Activated CD8-positive, alpha-beta memory T cell treated with anti-CD3 and anti-CD28 coated beads for 1 hour (primary cell): Measurements from ENCODE around the gene SLC16A12.
"Not testable (repeated sequence)": the region's sequence is repeated elsewhere in the genome, so short reads cannot be mapped to it uniquely, and the experiment has no call there.

Source experiments
- DNase-seq, 2 donors: peaks; one replicate each; pipeline ENCODE4 v3.0.0-alpha.2; 2020; ENCODE audit warnings: low read depth in 1 of 2; ENCODE audit errors: extremely low read depth in 1 of 2

Gene SLC16A12

GRCh38 chr10:89426230-89426868, 109.0 kb downstream of the SLC16A12 start:
- DNase-seq: no peak

DNA sequence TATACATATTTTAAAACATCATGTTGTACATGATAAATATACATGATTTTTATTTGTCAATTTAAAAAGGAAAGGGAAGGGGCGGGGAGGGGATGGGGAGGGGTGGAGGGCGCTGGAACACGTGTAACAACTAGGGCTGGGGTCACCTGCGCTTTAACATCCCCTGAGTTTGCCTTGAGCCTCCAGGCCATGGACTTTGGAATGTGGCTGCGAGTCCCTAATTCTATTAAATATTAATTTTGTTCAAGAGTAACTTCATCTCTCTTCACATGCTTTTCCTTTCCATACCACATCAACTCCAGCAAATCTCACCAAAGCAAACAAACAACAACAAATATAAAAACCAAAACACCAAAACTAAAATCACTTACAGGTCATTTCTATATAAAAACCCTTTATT, 110.4 kb downstream of the SLC16A12 start:
- DNase-seq: no peak

- DNase-seq: no peak
Observed at GRCh38 chr10:89421018-89421476, 114.3 kb downstream of the SLC16A12 start.

- DNase-seq: no peak
Observed at GRCh38 chr10:89419548-89419947, 115.8 kb downstream of the SLC16A12 start.

DNA sequence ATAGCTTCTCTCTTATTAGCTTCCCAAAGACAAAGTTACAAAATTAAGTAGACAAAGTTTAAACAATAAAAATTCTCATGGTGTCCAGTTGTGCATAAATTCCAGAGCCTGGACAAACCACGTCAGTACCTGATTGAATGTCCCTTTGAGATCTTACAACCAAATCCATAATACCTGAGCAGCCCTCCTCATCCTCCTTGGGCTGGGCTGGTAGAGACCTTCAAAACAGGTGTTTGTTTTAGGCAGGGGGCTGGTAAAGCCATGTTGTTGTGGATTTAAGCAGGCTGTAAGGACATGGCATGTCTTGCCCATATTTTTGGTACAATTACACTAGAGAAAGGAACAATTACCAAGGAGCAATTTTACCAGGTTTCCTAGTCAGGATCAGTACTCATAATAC, 118.9 kb downstream of the SLC16A12 start:
- no peak for DNase-seq

DNA sequence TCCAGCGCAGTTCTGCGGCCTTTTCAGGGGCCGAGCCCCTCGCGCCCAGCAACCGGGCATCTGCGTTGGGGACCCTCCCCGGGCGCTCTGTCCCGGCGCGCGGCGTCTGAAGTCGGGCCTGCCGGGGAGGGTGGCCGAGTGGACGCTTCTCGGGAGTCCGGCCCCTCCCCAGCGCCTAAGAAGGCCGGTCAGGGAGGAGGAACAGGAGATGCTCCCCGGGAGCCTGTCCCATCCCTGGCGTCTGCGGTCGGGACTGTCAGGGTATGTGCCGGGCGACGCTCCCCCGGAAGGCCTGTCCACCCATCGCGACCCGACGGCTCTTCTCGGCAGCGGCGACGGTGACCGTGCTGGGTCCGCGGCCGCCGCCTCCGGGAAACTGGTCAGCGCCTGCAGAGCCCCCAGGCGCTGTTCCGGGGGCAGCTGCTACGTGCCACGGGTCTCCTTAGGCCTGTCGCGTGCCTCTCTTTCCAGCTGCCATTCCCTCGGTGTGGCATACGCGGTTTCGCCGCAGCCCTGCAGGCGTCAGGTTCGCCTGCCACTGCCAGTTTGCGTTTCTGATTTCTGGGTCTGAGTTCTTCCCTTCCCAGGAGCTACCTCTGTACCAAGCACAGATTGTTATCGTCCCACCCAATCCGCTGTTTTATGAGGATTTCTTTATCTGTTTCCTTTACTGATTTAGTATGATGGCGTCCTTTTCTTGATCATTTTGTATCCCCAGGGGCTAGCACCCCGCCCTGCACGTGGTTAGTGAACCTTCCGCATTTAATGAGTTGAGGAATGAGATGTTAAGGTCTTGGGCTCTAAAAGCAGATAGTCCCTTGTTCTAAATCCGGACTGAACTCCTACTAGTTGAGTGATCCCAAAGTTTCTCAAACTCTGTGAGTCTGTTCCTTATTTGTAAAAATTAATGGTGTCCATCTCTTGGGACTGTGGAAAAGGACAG, 120.2 kb downstream of the SLC16A12 start:
- DNase-seq: peak in 1 of 2 donors; percentile 19

- peak; percentile 16 to 47 for DNase-seq
Observed at GRCh38 chr10:89414146-89414878, 121.1 kb downstream of the SLC16A12 start, which contains the start of gene IFIT5. TSS of gene IFIT5 (plus strand) at chr10:89414568. CDS start at chr10:89414799, 231 bp downstream.

- no peak for DNase-seq
Observed at GRCh38 chr10:89413398-89413912, 121.9 kb downstream of the SLC16A12 start.

GRCh38 chr10:89412276-89412675, 123.1 kb downstream of the SLC16A12 start:
- not testable (repeated sequence) for DNase-seq

- not testable (repeated sequence) for DNase-seq
Observed at GRCh38 chr10:89411135-89411534, 124.3 kb downstream of the SLC16A12 start.

GRCh38 chr10:89410551-89410950, 124.8 kb downstream of the SLC16A12 start:
- DNase-seq: not testable (repeated sequence)

DNA sequence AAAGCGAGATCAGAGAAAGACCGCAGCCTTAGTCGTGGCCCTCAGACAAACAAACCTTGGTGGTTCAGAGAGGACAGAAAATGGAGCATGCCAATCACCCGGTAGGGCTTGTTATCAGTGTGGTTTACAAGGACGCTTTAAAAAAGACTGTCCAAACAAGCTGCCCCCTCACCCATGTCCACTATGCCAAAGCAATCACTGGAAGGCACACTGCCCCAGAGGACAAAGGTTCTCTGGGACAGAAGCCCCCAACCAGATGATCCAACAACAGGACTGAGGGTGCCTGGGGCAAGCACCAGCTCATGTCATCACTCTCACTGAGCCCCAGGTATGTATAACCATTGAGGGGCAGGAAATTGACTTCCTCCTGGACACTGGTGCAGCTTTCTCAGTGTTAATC, 126.1 kb downstream of the SLC16A12 start:
- not testable (repeated sequence) for DNase-seq

DNA sequence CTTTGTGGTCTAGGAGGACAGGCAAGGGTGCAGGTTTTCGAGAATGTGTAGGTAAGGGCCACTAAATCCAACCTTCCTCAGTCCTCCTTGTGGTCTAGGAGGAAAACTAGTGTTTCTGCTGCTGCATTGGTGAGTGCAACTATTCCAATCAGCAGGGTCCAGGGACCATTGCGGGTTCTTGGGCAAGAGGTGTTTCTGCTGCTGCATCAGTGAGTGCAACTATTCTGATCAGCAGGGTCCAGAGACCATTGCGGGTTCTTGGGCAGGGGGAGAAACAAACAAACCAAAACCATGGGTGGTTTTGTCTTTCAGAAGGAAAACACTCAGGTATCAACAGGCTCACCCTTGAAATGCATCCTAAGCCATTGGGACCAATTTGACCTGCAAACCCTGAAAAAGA, 127.6 kb downstream of the SLC16A12 start:
- not testable (repeated sequence) for DNase-seq

DNA sequence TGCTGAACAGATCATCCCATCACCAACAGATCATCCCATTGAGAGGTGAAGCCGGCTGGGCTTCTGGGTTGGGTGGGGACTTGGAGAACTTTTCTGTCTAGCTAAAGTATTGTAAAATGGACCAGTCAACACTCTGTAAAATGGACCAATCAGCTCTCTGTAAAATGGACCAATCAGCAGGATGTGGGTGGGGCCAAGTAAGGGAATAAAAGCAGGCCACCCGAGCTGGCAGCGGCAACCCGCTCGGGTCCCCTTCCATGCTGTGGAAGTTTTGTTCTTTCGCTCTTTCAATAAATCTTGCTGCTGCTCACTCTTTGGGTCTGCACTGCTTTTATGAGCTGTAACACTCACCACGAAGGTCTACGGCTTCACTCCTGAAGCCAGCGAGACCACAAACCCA, 129.2 kb downstream of the SLC16A12 start:
- not testable (repeated sequence) for DNase-seq

GRCh38 chr10:89404104-89405047, 131.0 kb downstream of the SLC16A12 start:
- no peak for DNase-seq

DNA sequence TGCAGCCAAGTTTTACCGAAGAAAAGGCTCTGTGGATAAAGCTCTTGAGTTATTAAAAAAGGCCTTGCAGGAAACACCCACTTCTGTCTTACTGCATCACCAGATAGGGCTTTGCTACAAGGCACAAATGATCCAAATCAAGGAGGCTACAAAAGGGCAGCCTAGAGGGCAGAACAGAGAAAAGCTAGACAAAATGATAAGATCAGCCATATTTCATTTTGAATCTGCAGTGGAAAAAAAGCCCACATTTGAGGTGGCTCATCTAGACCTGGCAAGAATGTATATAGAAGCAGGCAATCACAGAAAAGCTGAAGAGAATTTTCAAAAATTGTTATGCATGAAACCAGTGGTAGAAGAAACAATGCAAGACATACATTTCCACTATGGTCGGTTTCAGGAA, 132.4 kb downstream of the SLC16A12 start:
- no peak for DNase-seq

GRCh38 chr10:89399956-89400355, 135.4 kb downstream of the SLC16A12 start:
- DNase-seq: no peak

- DNase-seq: no peak
Observed at GRCh38 chr10:89398003-89398749, 137.2 kb downstream of the SLC16A12 start.

- no peak for DNase-seq
Observed at GRCh38 chr10:89395141-89395540, 140.3 kb downstream of the SLC16A12 start.
